Suprapubic skin (tissue), 4 donors: ENCODE data around the gene DCTD. TPM values are rescaled to one million over a fixed set of nuclear protein-coding genes. Genes with fewer than 3 reads are reported as not detected.

Experiments
- DNase-seq, 2 donors: peaks; one replicate each; pipeline ENCODE4 v3.0.0-alpha.2; 2019; ENCODE audit warnings: low spot score in 2 of 2
- H3K27ac ChIP-seq: fragments of 200-600 bp; sonication (generic); one replicate; pipeline ENCODE4 v1.5.1; 2019
- H3K27me3 ChIP-seq: fragments of 200-600 bp; sonication (generic); one replicate; pipeline ENCODE4 v1.5.1; 2019
- H3K36me3 ChIP-seq: fragments of 200-600 bp; sonication (generic); one replicate; pipeline ENCODE4 v1.5.1; 2019
- H3K4me1 ChIP-seq: fragments of 200-600 bp; sonication (generic); one replicate; pipeline ENCODE4 v1.5.1; 2019
- H3K4me3 ChIP-seq: fragments of 200-600 bp; sonication (generic); one replicate; pipeline ENCODE4 v1.5.1; 2019; ENCODE audit warnings: mild to moderate bottlenecking
- H3K9me3 ChIP-seq: fragments of 200-600 bp; sonication (generic); one replicate; pipeline ENCODE4 v1.5.1; 2019
- CTCF ChIP-seq, 2 donors: fragments of 200-600 bp in 1 of 2; fragments of 450-650 bp in 1 of 2; sonication (generic) in 1 of 2; IDR thresholded peaks; one replicate each; pipeline ENCODE4 v1.5.1; 2016 to 2019; ENCODE audit warnings: antibody characterized with exemption in 2 of 2, mild to moderate bottlenecking in 1 of 2, moderate library complexity in 1 of 2
- EP300 ChIP-seq: sonication (generic); formaldehyde crosslinking; IDR thresholded peaks from one replicate; pipeline ENCODE4 v1.6.1; 2017; ENCODE audit warnings: antibody characterized with exemption
- POLR2A ChIP-seq, 2 donors: fragments of 450-650 bp; IDR thresholded peaks; one replicate each; pipeline ENCODE4 v1.6.1; 2017; ENCODE audit warnings: antibody characterized with exemption in 2 of 2, mild to moderate bottlenecking in 2 of 2, moderate library complexity in 2 of 2
- POLR2AphosphoS5 ChIP-seq, 3 donors: sonication (generic); formaldehyde crosslinking; IDR thresholded peaks; one replicate each; pipeline ENCODE4 v1.6.1; 2017; ENCODE audit warnings: antibody characterized with exemption in 3 of 3
- WGBS: methylation state at CpG from one replicate; pipeline ENCODE4 v1.1.5; 2018; 5-methylcytosine and 5-hydroxymethylcytosine counted together
- total RNA-seq, 4 donors: library from RNA; depleted of rRNA; stranded (reverse); fragments of >200 nt; gene quantifications; one replicate each; pipeline ENCODE4 v1.1.0, GENCODE V29; 2016

The DCTD gene
- total RNA-seq, 4 donors from 2014 or later = 32.7 to 40.7 (median 38.9) TPM

DNA sequence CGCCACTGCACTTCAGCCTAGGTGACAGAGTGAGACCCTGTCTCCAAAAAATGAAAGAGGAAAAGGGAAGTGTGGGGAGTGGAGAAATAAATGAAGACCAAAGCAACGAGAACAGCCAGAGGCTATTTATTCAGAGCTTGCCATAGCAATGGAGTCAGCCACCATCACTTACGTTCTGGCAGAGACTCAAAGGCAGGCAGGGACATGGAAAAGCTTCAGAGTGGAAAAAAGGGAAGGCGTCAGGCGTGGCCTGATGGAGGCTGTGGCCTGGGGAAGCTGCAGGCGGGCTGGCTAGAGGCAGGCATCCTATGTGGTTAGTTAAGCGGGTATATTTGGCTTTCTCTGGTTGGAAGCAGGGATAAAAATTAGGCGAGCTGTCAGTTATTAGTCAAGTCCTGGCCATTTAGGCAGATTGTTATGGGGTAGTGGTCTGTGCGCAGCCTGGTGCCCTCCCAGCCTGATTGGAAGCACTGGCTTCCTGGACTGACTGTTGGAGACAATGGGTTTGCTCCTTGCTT is 73.3 kb downstream of the DCTD start:
- Histone ChIP-seq H3K36me3 (no peaks in the 10 kb centered on the region), H3K27ac (no peak overlapping the region), H3K4me1 (no peaks in the 10 kb centered on the region), H3K9me3 (no peaks in the 10 kb centered on the region), H3K4me3 (no peak overlapping the region), H3K27me3 (no peaks in the 10 kb centered on the region)
- no peak for DNase-seq
- TF ChIP-seq CTCF (IDR thresholded peaks at IDR 0.05) = no peak
- no peak for TF ChIP-seq POLR2A (IDR thresholded peaks at IDR 0.05)
- no peak for TF ChIP-seq EP300
- TF ChIP-seq POLR2AphosphoS5 (IDR thresholded peaks at IDR 0.05) = no peak
- WGBS = 49% methylated on average over 9 of the region's 9 CpGs

DNA sequence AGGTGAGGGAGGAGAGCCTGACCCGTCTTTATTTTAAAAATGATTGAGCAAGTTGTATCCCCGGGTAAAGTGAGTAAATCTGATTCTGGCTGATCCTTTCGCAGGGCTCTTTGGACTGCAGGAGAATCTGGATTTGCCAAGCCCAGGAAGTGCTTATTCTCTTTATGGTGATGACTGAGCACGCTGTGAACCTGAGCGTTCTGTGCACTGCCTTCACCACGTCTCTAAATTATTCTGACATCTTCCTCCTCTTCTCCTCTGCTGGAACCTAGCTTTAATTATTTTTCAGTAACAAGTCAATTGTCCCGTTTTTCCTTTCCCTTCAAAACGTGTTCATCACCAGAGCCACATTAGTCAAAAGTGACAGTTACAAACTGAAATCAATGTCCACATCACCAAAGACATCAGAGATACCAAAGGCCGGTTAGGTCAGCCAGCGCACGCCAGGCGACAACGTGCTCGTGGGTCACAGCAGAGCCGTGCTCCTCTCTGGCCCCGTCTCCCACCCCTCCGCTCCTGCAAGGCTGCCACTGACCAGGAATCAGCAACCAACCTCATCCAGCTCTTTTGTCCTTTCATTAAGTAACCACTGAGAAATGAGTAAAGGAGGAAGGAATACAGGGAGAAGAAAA is 74.3 kb downstream of the DCTD start:
- Histone ChIP-seq H3K27me3 (no peaks in the 10 kb centered on the region), H3K4me3 (no peak overlapping the region), H3K27ac (no peak overlapping the region), H3K4me1 (no peaks in the 10 kb centered on the region), H3K9me3 (no peaks in the 10 kb centered on the region), H3K36me3 (no peaks in the 10 kb centered on the region)
- WGBS = 60% methylated on average over 17 of the region's 17 CpGs
- TF ChIP-seq CTCF (IDR thresholded peaks at IDR 0.05) = no peak
- TF ChIP-seq POLR2A (IDR thresholded peaks at IDR 0.05) = no peak
- TF ChIP-seq POLR2AphosphoS5 (IDR thresholded peaks at IDR 0.05) = no peak
- TF ChIP-seq EP300 = no peak
- no peak for DNase-seq

- WGBS = 82% methylated on average over 11 of the region's 11 CpGs
- DNase-seq = peak in 1 of 2 donors; percentile 41
- no peaks in the 10 kb centered on the region for H3K27me3 ChIP-seq
These were observed 75.0 kb downstream of the DCTD start for GRCh38 chr4:182842104-182842600.

DNA sequence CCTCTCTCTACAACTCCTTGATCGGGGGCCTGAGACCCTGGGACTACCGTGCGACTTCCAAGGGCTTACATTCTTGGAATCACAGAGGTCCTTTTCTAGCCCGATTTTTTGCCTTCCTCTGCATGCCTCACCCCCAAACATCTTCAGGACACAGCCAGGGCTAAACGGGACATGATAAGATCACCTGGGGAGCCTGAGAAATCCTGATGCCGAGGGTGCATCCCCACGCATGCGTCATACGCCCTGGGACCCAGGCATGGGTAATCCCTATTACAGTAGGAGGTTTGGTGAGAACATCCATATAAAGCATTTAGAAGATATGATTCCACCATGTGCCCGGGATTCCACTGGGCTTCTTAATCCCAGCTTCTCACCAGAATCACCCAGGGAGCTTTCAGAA is 77.1 kb downstream of the DCTD start:
- DNase-seq = no peak
- Histone ChIP-seq H3K4me1 (no peaks in the 10 kb centered on the region), H3K27me3 (no peaks in the 10 kb centered on the region), H3K27ac (no peak overlapping the region), H3K36me3 (no peaks in the 10 kb centered on the region), H3K4me3 (no peak overlapping the region), H3K9me3 (no peaks in the 10 kb centered on the region)
- TF ChIP-seq POLR2A (IDR thresholded peaks at IDR 0.05) = no peak
- no peak for TF ChIP-seq EP300
- TF ChIP-seq POLR2AphosphoS5 (IDR thresholded peaks at IDR 0.05) = no peak
- no peak for TF ChIP-seq CTCF (IDR thresholded peaks at IDR 0.05)
- WGBS = 88% methylated on average over 10 of the region's 10 CpGs

More at GRCh38 chr4:182842104-182842600, 75.0 kb downstream of the DCTD start:
- Histone ChIP-seq H3K4me1 (no peaks in the 10 kb centered on the region), H3K9me3 (no peaks in the 10 kb centered on the region), H3K27ac (no peak overlapping the region), H3K36me3 (no peaks in the 10 kb centered on the region), H3K4me3 (no peak overlapping the region)
- TF ChIP-seq CTCF (IDR thresholded peaks at IDR 0.05) = no peak
- TF ChIP-seq EP300 = no peak
- TF ChIP-seq POLR2AphosphoS5 (IDR thresholded peaks at IDR 0.05) = no peak
- TF ChIP-seq POLR2A (IDR thresholded peaks at IDR 0.05) = no peak

Other genes with a start within 250 kb of the DCTD start
- gene WWC2, start 181.9 kb upstream of the DCTD start, total RNA-seq = 10 to 100 TPM in 3 of 4 donors, 1 to 10 TPM in 1; 9.2 to 30.4 (median 15.2) TPM